MM.1S (cell line): Measurements from ENCODE around the gene GALNTL6.

Experiments
- DNase-seq: peaks from one replicate; pipeline ENCODE4 v3.0.0-alpha.2; 2015
- H2AFZ ChIP-seq: fragments of 300-600 bp; sonication (generic); 2 replicates; pipeline ENCODE4 v1.6.0; 2016; ENCODE audit warnings: antibody characterized with exemption, low read length
- H3F3A ChIP-seq: fragments of 300-600 bp; sonication (generic); 2 replicates; pipeline ENCODE4 v1.6.1; 2016; ENCODE audit warnings: mild to moderate bottlenecking, antibody characterized with exemption, low read length, moderate library complexity, mixed read lengths; ENCODE audit not compliant: insufficient read depth
- H3K27ac ChIP-seq: fragments of 300-600 bp; sonication (generic); 2 replicates; pipeline ENCODE4 v1.5.1; 2016; ENCODE audit warnings: mild to moderate bottlenecking, low read length
- H3K27me3 ChIP-seq: fragments of 300-600 bp; sonication (generic); replicated peaks from 2 replicates; pipeline ENCODE4 v1.6.0; 2016; ENCODE audit warnings: low read length; ENCODE audit not compliant: insufficient read depth
- H3K36me3 ChIP-seq: fragments of 300-600 bp; sonication (generic); replicated peaks from 2 replicates; pipeline ENCODE4 v1.6.1; 2016; ENCODE audit warnings: mild to moderate bottlenecking, low read length, mixed read lengths; ENCODE audit not compliant: insufficient read depth
- H3K4me1 ChIP-seq: fragments of 300-600 bp; sonication (generic); 2 replicates; pipeline ENCODE4 v1.6.1; 2016; ENCODE audit warnings: low read length, mixed read lengths
- H3K4me2 ChIP-seq: fragments of 300-600 bp; sonication (generic); 2 replicates; pipeline ENCODE4 v1.6.0; 2016; ENCODE audit warnings: low read depth, low read length
- H3K4me3 ChIP-seq: fragments of 300-600 bp; sonication (generic); 2 replicates; pipeline ENCODE4 v1.5.1; 2016; ENCODE audit warnings: low read length, mixed read lengths
- H3K79me2 ChIP-seq: fragments of 300-600 bp; sonication (generic); 2 replicates; pipeline ENCODE4 v1.6.1; 2016; ENCODE audit warnings: mixed run types, low read length, mixed read lengths
- H3K9ac ChIP-seq: fragments of 300-600 bp; sonication (generic); 2 replicates; pipeline ENCODE4 v1.6.1; 2016; ENCODE audit warnings: low read length, mixed read lengths
- H3K9me2 ChIP-seq: fragments of 300-600 bp; sonication (generic); replicated peaks from 2 replicates; pipeline ENCODE4 v1.6.1; 2016; ENCODE audit warnings: mild to moderate bottlenecking, low read length, mixed read lengths; ENCODE audit not compliant: insufficient read depth
- H3K9me3 ChIP-seq: fragments of 300-600 bp; sonication (generic); replicated peaks from 2 replicates; pipeline ENCODE4 v1.6.1; 2016; ENCODE audit warnings: mild to moderate bottlenecking, low read length, mixed read lengths; ENCODE audit not compliant: insufficient read depth
- H4K20me1 ChIP-seq: fragments of 300-600 bp; sonication (generic); 2 replicates; pipeline ENCODE4 v1.6.1; 2016; ENCODE audit warnings: mild to moderate bottlenecking, low read length, moderate library complexity, mixed read lengths; ENCODE audit not compliant: insufficient read depth
- CTCF ChIP-seq: fragments of 300-600 bp; sonication (generic); IDR thresholded peaks from 2 replicates; pipeline ENCODE4 v1.5.1; 2016; ENCODE audit warnings: antibody characterized with exemption, low read length, mixed read lengths
- EZH2 ChIP-seq: fragments of 300-600 bp; sonication (generic); optimal IDR thresholded peaks from 2 replicates; pipeline ENCODE3; 2017; ENCODE audit warnings: low read depth, mild to moderate bottlenecking, antibody characterized with exemption, low read length, mixed read lengths
- EZH2phosphoT487 ChIP-seq: fragments of 300-600 bp; sonication (generic); IDR thresholded peaks from 2 replicates; pipeline ENCODE4 v1.6.1; 2018; ENCODE audit warnings: antibody characterized with exemption, low read length

Gene GALNTL6

DNA sequence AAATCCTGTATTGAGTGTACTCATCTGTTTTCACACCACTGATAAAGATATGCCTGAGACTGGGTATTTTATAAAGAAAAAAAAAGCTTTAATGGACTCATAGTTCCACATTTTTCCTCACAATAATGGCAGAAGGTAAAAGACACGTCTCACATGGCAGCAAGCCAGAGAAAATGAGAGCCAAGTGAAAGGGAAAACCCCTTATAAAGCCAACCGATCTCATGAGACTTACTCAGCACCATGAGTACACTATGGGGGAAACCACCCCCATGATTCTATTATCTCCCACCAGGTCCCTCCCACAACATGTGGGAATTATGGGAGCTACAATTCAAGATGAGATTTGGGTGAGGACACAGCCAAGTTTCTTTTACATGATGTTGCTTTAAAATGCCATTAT, 171.9 kb downstream of the GALNTL6 start:
- Histone ChIP-seq H2AFZ (no peak overlapping the region), H3K36me3 (no peaks in the 10 kb centered on the region), H4K20me1 (no peaks in the 10 kb centered on the region), H3K27ac (no peak overlapping the region), H3K9ac (no peak overlapping the region), H3K4me3 (no peak overlapping the region), H3K9me2 (no peaks in the 10 kb centered on the region), H3K27me3 (no peaks in the 10 kb centered on the region), H3K9me3 (no peaks in the 10 kb centered on the region), H3K4me1 (peaks cover 6% of the 10 kb centered on the region), H3F3A (no peaks in the 10 kb centered on the region), H3K4me2 (no peak overlapping the region), H3K79me2 (no peaks in the 10 kb centered on the region)
- no peak for DNase-seq
- TF ChIP-seq EZH2 (no peak), EZH2phosphoT487 (no peak), CTCF (no peak)

DNA sequence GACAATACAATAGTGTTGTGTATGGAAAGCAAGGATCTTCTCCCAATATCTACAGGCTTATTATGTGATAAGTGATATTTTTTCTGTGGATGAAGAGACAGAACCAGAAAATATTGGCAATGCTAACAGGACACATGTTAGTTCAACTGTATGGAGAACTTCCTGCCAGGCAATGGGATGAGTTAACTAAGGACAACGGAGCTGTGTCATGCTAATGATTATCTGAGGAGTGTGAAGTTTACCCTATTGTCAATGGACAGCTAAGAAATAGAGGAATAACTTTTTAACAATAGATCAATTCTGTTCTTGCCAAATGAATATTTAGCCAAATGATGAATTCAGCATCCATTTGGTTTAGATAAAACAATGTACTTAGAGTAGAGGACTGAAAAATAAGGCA, 180.0 kb downstream of the GALNTL6 start:
- Histone ChIP-seq H2AFZ (no peak overlapping the region), H3K4me1 (no peaks in the 10 kb centered on the region), H3K36me3 (no peaks in the 10 kb centered on the region), H3K79me2 (no peaks in the 10 kb centered on the region), H3K9me2 (no peaks in the 10 kb centered on the region), H3K27ac (no peak overlapping the region), H3K9ac (no peak overlapping the region), H3K27me3 (no peaks in the 10 kb centered on the region), H3K4me3 (no peak overlapping the region), H3F3A (no peaks in the 10 kb centered on the region), H3K4me2 (no peak overlapping the region), H4K20me1 (no peaks in the 10 kb centered on the region), H3K9me3 (no peaks in the 10 kb centered on the region)
- no peak for DNase-seq
- no peak for TF ChIP-seq EZH2
- TF ChIP-seq CTCF: no peak
- TF ChIP-seq EZH2phosphoT487: no peak

DNA sequence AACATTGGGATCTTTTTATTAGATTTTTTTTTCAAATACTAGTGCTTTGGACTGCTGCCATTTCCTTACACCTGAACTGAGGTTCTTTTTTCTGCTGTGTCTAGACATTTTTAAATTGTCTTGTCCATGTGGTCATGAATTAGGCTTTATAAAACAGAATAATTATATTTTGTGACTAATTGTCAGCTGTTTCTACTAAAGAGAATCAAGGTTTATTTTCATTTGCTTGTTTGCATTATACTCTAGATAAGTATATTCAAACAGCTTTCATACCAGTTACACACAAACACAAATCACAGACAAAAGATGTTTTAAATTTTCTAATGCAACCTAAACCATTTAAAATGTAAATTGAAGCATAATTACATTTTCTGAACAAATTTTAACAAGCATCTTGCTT, 194.7 kb downstream of the GALNTL6 start:
- H3K4me3 ChIP-seq: no peak overlapping the region
- DNase-seq: no peak
- no peaks in the 10 kb centered on the region for H3K4me1 ChIP-seq
- H3K9me2 ChIP-seq: no peaks in the 10 kb centered on the region
- no peaks in the 10 kb centered on the region for H3F3A ChIP-seq
- TF ChIP-seq EZH2phosphoT487 (no peak), CTCF (no peak), EZH2 (no peak)
- H4K20me1 ChIP-seq: no peaks in the 10 kb centered on the region
- H3K9ac ChIP-seq: no peak overlapping the region
- H3K36me3 ChIP-seq: no peaks in the 10 kb centered on the region
- no peaks in the 10 kb centered on the region for H3K9me3 ChIP-seq
- H3K27ac ChIP-seq: no peak overlapping the region
- no peak overlapping the region for H2AFZ ChIP-seq
- no peaks in the 10 kb centered on the region for H3K27me3 ChIP-seq
- no peak overlapping the region for H3K4me2 ChIP-seq
- H3K79me2 ChIP-seq: no peaks in the 10 kb centered on the region
